GM19372 (cell line): ENCODE data around the gene NRAP.

Source experiments
- ATAC-seq: cut with Tn5 transposase; IDR thresholded peaks from one replicate; pipeline ENCODE4 v1.9.1; 2021; ENCODE audit warnings: mild to moderate bottlenecking, low read depth, moderate library complexity; ENCODE audit not compliant: unreplicated experiment

The NRAP gene

DNA sequence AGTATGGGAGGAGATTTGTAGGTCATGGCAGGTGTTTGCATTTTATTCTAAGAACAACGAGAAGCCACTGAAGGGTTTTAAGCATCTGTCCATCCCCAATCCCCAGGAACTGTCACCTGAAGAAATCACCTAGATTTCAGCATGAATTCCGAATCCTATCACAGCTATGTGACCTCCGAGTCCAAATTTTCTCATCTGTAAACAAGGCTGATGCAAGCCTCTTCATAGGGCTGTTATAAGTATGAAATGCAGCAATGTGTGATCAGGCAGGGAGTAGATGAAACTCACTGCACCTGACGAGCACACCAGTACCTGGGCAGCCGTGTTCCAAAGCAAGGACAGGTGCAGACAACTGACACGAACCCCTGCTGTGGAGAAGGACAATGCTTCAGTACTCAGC is 97.0 kb downstream of the NRAP start:
- no peak for ATAC-seq

DNA sequence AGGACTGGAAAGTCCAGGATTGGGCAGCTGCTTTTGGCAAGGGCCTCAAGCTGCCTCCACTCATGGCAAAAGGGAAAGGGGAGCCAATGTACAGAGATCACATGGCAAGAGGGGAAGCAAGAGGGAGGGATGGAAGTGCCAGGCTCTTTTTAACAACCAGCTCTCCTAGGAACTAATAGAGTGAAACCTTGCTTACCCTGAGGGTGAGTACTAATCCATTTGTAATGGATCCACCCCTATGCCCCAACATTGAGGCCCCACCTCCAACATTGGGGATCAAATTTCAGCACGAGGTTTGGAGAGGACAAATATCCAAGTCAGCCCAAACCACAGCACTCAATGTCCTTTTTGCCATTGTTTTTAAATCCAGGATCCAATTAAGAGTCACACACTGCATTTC is 98.5 kb downstream of the NRAP start:
- ATAC-seq = no peak

DNA sequence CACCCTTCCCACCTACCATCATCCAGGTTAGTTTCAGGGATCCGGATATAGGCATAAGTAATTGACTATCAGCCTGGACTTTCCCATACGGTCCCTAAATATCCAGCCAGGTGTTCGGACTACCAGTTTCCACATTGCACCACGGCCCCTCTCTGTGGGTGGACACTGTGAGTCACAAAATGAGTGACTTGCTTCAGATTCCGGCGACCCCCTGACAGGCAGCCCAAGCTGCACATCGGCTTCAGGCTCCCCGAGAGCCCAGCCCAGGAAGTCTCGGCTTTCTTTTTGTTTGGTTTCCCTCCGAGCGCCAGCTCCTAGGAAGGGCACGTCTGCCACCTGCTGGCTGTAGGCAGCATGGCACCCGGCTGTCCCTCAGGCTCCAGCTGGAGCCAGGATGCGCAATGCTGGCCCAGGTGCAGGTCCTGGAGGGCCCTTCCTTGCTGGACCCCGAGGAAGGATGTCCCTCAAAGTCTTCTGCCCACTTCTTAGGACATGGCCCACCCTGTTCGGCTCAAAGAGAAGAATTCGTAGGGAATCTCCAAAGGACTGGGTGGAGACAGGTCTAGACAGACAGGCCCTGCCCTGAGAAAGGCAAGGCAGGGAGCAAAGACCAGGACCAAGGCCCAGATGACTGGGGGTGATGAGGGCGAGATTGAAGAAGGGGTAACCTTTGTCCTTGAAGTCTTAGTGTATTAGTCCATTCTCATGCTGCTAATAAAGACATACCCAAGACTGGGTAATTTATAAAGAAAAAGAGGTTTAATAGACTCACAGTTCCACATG is 100.3 kb downstream of the NRAP start:
- ATAC-seq = peak; percentile 98

DNA sequence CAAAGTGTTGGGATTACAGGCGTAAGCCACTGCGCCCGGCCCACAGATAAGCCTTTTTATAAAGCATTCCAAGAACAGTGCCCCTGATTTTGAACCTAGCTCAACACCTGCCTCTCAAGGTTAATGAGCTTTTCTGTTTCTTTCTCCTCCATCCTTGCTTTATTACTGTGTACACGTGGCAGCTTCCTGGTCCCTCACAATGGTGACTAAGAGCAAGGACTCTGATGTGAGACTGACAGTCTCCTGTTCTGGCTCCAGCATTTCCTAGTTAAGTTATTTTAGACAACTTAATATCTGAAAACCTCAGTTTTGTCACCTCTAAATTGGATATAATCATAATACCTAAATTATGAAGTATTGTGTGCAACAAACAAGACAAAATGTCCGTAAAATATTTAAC is 101.1 kb downstream of the NRAP start:
- ATAC-seq = no peak

DNA sequence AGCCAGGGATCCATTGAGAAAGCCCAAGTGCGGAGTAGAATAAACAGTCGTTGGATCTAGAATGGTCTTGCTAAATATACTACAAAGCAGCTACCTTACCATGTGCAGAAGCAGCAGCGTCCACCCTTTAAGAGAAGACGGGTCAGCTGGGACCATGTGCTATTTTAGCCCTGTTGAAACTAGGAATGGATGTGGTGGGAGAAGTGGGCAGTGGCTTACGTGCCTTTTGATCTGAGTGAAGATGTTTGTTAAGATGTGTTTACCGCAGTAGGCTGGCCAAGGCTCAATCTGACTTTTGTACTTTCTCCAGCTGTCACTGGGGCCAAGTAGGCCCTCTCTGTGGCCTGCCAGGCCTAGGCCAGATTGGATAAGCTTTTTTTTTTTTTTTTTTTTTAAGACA is 101.8 kb downstream of the NRAP start:
- no peak for ATAC-seq

DNA sequence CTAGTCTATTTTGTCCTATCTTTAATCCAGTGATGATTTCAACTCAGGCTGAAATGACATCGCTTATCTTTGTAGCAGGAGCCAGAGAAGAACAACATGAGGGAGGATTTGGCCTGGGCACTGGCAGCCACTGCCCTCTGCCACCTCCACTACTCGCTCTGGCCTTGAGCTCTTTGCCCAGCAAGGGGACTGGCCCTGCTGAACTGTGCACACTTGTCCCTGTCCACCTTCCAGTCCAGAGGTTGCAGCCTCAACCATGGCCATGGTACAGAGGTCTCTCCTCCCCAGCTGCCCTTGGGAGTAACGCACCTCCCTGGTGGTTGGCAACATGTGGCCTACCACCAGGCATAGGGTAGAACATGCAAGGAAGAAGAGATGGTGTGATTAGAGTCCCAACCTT is 102.6 kb downstream of the NRAP start:
- no peak for ATAC-seq

DNA sequence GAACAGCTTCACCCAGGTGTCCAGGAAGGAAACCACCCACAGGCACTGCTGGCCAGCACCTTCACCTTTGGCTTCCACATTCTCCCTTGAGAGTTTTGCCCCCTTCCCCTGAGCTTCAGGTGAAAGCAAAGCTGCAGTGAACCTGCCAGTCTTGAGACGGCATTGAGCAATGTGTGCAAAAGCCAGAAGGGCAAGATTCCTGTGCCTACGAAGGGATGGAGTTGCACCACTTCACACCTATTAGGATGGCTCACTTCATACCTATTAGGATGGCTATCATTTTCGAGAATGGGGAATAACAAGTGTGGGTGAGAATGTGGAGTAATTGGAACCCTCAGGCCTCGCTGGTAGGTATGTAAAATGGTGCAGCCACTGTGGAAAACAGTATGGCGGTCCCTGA is 103.8 kb downstream of the NRAP start:
- no peak for ATAC-seq

DNA sequence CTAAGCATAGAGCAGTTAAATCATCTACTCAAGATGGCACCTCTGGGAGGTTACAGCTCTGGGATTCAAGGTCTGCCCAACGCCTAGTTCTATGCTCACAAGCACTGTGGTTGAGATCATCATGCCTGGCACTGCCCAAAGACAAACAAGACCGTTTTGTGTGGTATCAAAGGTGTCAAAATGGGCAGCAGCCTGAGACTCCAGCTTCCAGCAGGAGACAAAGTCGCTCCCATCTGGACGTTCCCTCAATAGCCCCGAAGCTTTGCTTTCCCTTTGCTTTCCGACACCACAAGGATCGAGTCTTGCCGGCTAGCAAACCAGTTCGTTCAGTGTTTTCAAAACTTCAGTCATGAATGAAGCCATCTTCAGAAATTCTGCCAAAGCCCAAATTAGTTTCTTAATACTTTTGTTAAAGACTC is 105.9 kb downstream of the NRAP start:
- ATAC-seq = no peak

DNA sequence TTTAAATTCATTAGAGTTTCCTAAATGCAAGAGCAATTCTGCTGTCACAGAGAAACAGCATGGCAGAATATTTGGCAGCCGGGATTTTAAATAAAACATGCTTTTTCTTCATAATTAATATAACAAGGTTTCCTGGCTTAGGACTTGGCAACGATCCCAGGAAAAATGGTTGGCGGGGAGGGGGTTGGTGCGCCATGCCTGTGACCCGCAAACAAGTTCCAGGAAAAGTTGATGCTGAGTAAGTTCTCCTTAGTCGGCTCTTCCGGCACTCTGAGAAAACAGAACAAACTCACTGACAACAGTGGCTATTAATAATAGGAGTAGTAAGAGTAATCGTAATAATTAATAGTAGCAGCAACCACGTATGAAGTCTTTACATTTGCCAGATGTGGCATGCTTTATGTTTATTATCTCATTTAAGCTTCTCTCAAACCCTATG is 106.4 kb downstream of the NRAP start:
- ATAC-seq = no peak

DNA sequence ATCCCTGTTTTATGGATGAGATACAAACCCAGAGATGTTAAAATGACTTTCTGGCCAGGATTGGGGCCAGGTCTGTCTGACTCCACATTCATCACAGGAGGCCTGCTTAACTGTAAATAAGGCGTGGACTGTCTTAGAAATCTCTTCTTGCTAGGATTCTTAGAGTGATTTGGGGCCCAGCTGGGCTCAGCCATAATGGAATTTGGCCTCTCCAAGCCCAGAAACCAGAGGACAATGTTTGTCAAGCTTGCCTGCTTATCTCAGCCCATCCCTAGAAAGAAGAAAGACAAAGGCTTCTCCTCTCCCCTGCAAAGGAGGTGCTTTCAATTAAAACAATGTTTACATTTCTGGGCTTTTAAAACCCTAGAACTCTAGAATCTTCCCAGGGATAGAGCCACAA is 108.1 kb downstream of the NRAP start:
- no peak for ATAC-seq

DNA sequence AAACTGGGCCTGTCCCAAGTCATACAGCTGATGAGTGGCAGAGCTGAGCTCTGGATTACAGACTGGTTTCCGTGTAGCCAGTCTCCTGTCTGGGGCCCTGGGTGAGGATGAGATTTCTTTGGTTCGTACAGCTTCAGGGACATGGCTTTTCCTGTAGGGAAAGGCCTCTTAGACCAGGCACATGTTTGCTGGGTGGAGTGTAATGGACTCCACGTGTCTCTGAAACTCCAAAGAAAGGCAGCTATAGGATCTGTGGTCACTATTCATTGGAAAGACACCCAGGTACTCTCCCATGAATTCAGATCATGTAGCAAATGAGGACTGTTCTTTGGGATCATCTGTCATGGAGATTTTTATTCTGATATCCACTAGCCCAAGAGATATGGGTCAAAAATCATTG is 108.6 kb downstream of the NRAP start:
- ATAC-seq = no peak

DNA sequence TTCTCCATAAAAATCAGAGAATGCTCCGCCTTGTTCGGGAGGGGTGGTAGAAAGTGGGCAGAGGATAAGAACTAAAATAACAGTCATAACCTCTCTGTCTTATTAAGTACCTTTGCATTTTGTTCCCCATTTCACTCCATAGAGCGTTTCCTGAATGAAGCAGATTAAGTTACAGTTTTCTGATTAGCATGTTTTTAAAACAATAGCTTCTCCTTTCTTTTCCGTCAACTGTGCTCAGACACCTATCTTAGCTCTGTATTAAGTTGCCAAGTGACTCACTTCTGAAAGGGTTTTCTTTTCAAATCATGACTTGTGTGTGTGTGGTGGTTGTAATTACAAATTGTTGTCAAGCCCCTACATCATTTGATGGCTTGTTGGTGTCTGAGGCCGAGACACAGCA is 109.6 kb downstream of the NRAP start:
- ATAC-seq = no peak

DNA sequence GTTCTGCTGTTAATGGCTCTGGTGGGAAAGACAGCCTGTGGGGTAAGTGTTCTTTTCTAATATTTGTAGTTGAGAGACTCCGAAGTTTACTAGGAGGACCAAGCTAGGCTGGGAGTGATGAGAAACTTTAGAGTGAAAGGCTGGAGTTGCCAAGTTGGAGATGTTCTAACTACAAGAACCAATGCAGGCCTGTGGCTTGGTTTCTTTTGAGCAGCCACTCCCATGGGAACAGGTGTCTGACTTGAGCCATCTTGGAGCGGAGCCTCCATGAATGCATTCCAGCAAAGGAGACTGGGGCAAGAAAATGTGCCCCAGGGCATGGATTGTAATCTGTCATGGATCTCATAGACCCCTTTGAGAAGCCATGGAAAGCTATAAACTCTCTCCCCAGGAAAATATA is 110.7 kb downstream of the NRAP start:
- ATAC-seq = no peak

DNA sequence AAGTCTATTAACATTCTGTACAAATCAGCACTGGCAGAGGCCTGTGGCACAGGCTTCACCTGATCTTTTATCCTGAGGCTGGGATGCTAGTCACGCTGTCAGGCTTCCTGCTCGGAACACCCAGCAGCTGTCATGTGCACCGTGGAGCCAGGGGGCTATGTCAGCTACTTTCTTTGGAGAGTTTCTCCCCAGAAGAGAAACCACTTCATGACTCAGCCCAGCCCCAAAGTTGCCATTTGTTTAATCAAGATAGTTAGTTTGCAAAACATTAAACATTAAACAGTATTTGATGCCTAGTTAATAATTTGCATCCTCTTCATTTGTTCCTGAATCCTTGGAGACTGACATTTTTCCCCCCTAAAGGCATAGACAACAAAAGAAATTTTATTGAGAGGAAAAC is 111.1 kb downstream of the NRAP start, which contains the start of gene HABP2:
HABP2 (plus strand) TSS at position 353 of the 400 bp plus-strand sequence. CDS start 69 bp downstream, outside the sequence.
- no peak for ATAC-seq

DNA sequence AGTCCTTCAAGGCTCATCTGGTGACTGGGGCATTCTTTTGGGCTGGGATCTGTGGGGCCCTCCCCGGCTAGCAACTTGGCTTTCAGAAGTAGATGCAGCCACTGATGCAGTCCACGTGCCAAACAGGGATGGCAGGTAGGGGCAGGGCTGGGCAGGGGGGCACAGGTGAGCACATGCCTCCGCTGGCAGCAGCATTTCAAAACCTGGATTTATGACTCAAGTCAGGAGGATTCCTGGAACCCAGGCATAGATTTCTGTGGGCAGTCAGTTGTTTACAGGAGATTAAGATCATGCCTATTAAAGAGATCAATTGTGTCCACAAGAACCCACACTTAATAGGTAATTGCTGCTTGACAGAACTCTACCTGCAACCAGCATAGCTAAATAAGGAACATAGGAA is 111.8 kb downstream of the NRAP start:
- no peak for ATAC-seq

DNA sequence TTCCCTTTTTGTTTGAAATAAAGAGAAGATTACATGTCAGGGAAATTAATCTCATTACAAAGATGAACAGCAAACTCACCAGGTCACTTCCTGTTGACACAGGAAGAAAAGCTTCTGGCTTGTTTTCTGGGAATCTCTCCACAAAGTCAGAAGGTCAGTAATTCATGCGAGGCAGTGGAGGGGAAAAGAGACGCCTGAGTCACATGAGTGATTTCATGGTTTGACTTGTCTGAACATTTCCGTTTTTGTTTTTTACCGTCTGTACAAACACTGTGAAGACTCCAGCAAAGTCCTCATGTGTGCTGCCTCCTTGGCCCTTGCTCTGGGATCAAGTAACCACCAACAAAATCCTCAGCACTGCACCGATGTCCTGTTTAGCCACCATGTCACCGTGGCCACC is 113.5 kb downstream of the NRAP start:
- no peak for ATAC-seq

DNA sequence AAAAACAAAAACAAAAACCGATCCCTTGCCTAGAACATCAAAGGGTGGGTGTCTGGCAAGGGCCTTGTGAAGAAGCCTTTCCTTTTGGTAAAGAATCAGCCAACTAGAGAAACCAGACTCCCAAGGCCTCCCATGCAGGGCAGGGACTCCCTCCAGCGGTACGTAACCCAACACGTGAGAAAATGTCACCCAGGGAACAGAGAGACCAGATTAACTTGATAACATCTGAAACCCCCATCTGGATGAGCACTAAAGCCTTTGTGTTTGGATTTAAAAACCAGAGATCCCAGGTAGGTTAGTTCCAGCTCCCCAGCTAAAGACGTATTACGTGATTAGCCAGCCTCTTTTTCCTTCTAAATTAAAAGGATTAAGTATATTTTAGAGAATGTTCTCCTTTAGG is 114.0 kb downstream of the NRAP start:
- ATAC-seq = no peak

DNA sequence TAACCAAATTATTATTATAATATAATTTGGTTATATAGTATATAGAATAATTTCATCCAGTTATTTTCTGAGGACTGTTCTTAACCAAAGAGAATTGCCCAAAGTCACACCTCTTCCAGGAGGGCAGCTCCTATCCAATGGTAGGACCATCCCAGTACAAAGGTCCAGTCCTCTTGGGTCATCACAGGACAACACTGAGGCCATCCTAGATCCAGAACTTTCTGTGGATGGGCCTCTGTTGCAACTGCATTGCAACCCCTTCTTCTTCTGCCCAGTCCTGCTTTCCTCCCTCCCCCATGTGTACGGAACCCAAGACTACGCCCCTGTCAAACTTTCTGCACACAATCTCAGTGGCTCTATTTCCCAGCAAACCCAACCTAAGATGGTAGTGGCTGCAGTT is 116.4 kb downstream of the NRAP start:
- ATAC-seq = no peak

DNA sequence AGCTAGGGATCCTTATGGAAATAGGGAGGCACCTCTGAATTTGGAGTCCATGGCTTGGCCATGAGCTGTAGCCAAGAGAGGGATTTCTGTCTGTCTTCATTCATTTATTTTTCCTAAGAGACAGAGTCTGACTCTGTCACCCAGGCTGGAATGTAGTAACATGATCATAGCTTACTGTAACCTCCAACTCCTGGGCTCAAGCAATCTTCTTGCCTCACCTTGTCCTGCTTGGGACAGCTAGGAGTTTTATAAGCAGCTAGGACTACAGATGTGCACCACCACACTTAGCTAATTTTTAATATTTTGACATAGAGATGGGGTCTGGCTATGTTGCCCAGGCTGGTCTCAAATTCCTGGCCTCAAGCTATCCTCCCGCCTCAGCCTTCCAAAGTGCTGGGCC is 119.4 kb downstream of the NRAP start:
- no peak for ATAC-seq

DNA sequence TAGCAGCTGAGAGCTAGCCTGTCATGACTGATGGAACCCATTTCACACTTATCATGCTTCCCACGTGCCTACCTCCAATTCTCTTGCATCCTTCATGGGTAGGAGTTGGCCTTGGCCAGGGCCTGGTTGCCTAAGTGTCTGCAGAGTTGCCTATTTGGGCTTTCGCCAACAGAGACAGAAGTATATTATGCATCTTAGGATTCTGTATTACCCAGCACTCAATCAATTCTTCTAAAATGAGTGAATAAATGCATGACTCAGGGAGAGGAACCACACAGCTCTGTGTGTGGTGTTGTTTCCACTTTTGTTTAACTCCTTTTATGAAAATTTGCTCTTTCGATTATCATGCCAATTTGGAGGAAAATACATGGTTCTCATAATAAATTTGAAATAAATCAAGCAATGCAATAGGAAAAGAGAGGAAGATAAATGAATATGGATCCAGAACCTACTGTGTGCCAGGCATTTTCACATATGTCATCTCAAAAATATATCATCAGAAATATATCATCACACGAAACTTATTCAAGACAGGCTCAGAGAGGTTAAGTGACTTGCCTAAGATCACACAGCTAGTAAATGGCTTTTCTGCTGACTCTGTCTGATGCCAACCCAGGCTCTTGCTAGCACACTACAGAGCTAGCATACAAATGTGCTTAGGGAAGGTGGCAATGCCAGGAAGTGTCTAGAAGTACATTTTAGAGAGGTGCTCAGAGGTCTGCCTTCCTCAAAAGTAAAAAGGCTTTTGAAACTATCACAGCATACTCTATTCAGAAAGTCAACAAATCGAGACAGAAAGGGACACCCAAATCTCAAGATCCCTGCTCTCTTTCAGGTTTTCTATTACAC is 120.5 kb downstream of the NRAP start:
- ATAC-seq = no peak

DNA sequence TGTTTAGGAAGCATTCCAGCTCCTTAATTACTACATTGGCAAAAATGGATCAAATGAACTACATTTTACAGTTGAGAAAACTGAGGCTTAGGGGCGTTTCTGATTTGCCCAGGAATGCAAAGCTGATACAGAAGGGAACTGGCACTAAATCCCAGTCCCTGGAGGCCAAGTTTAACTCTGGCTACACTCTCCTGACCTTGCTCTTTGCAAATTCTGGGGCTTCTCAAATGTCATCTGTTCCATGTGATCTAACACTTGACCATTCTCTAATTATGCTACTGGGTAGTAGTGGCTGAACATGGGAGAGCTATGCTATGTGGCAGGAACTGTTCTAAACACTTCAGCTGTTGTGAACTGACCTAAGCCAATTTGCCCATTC is 122.3 kb downstream of the NRAP start:
- no peak for ATAC-seq
